Urinary bladder (tissue), 4 donors: Measurements from ENCODE around the gene NPAS2. TPM values are rescaled to one million over a fixed set of nuclear protein-coding genes. Genes with fewer than 3 reads are reported as not detected.
A peak's percentile ranks its signal among the peaks of the same experiment; 100 is the strongest.

Experiments
- DNase-seq: peaks from one replicate; pipeline ENCODE4 v3.0.0-alpha.2; 2015; ENCODE audit errors: extremely low spot score
- H3K27ac ChIP-seq: one replicate; pipeline ENCODE4 v1.5.1; 2013; ENCODE audit warnings: low read depth, mild to moderate bottlenecking, moderate library complexity
- H3K36me3 ChIP-seq: one replicate; pipeline ENCODE4 v1.6.1; 2013; ENCODE audit warnings: mild to moderate bottlenecking, moderate library complexity; ENCODE audit not compliant: insufficient read depth
- H3K4me1 ChIP-seq: one replicate; pipeline ENCODE4 v1.6.1; 2013; ENCODE audit warnings: mild to moderate bottlenecking, moderate library complexity; ENCODE audit not compliant: insufficient read depth
- H3K4me3 ChIP-seq: one replicate; pipeline ENCODE4 v1.5.1; 2013; ENCODE audit warnings: low read depth, low read length
- WGBS: extraction: QIAGEN DNeasy Blood & Tissue Kit; methylation state at CpG from one replicate; pipeline ENCODE4 v1.1.7; 2013; 5-methylcytosine and 5-hydroxymethylcytosine counted together
- polyA plus RNA-seq: library from polyadenylated mRNA; stranded (reverse); fragments of 200-250 nt; gene quantifications from one replicate; pipeline ENCODE4 v1.2.3, GENCODE V29; 2013
- total RNA-seq: library from RNA; depleted of rRNA; stranded (reverse); fragments of >200 nt; gene quantifications from one replicate; pipeline ENCODE4 v1.2.3, GENCODE V29; 2014
- donor health status: healthy with polysubstance abuse.
- donor health status: healthy.

NPAS2 gene
- total and polyA plus RNA-seq, 2 donors = 11.8 to 35.0 TPM

DNA sequence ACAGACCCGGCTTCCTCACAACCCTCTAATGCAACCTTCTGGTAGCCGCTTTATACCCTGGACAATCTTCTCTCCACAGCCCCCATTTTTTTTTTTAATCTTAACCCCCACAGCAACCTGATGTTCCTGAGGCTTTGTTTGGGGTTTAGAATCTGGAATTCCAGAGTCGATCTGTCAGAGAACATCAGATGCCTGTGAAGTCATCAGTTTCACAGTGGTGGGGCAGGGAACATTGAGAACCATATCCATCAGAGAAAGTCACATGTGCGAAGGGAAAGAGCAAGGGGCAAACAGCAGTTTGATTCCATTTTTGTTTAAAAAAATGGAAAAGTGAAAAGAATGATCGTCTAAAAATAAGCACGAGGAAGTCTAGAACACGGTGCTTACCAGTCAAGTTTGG lies 20.6 kb downstream of the NPAS2 start:
- no peak overlapping the region for H3K27ac ChIP-seq
- WGBS = 73% methylated on average over 7 of the region's 7 CpGs
- H3K4me1 ChIP-seq = no peaks in the 10 kb centered on the region
- H3K36me3 ChIP-seq = no peaks in the 10 kb centered on the region
- DNase-seq = no peak
- no peak overlapping the region for H3K4me3 ChIP-seq

DNA sequence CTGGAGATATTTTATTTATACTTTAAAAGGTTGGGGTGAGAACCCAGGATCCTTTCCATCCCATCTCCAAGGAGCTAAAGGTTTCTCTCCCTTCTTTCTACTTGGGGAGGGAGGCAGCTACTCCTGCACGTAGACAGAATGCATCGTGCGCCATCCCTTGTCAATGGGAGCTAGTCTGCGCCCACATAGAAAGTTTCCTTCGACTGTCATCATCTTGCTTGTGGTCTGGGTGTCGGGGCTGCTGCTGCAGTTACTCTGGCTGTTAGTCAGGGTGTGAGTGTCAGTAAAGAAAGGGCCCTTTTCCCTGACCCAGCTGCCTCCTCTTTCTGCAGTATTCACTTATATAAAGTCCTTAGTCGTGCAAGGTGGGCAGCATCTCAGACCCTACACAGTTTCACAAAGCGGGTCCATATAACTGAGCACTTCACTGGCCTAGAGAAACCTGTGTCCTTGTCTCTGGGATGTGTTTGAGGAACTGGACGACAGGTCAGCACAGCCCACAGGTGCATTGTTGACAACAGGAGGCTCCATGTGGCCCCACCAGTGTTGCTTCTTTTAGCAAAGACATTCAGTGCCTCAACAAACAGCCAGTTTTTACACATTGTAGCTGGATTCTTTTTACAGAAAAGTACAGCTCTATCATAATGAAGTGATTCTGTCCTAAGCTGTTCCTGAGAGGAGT lies 22.4 kb downstream of the NPAS2 start:
- H3K27ac ChIP-seq = no peak overlapping the region
- no peaks in the 10 kb centered on the region for H3K4me1 ChIP-seq
- H3K36me3 ChIP-seq = no peaks in the 10 kb centered on the region
- H3K4me3 ChIP-seq = no peak overlapping the region
- no peak for DNase-seq
- 93% methylated on average over 9 of the region's 9 CpGs for WGBS

DNA sequence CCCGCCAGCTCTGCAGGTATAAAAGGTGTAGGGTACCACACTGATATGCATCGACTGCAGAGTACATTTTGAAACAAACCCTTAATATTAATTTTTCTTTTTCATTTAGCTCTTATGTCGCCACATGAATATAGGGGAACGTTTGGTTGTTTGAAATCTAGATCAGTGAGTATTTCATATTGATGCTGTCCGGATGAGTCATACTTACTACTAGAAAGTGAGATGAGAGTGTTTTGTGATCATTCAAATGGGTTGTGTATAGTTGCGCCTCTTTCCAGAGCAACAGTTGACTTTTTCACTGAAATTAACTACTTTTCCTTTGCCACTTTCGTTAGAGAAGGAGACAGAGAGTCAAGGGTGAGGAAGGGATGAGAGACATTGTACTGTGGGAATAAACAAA lies 24.6 kb downstream of the NPAS2 start:
- DNase-seq = no peak
- Histone ChIP-seq H3K27ac (no peak overlapping the region), H3K4me3 (no peak overlapping the region), H3K4me1 (no peaks in the 10 kb centered on the region), H3K36me3 (no peaks in the 10 kb centered on the region)
- 92% methylated on average over 7 of the region's 7 CpGs for WGBS

DNA sequence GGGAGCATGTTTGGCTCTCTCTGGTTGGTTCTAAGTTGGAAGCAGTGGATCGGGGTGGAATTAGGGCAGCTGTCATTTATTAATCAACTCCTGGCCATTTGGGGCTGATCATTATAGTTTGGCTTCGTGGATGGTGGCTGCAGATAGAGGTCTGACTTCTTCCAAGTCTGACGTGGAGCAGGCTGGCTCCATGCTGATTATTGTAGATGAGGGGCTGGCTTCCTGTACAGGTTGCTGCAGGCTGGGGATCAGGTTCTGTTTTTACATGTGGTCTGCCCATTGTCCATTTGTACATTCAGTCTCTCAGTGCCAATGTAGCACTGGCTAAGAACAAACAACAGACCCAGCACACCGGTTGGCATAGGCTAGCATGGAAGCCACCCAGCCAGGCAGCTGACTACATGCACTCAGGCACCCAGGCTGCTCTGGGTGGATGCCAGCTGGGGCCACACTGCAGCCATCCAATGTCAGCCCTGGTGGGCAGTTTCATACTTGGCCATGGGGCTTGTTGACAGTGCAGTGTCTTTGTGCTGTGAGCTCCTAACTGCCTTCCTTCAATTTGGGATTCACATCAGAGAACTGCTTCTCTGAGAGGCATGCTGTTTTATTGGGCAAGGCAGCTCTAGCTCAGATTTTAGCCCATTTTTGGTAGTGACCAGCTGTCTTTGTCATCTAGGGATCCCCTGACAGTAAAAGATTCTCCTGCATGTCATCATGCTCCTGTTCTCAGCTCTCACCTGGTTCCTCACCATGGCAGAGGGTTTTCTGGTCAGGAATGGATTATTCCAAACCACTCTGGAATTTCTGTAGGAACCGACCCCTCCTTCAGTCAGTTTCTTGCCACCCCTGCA lies 25.4 kb downstream of the NPAS2 start:
- Histone ChIP-seq H3K4me3 (no peak overlapping the region), H3K36me3 (no peaks in the 10 kb centered on the region), H3K27ac (no peak overlapping the region), H3K4me1 (no peaks in the 10 kb centered on the region)
- DNase-seq = no peak
- 90% methylated on average over 5 of the region's 5 CpGs for WGBS

DNA sequence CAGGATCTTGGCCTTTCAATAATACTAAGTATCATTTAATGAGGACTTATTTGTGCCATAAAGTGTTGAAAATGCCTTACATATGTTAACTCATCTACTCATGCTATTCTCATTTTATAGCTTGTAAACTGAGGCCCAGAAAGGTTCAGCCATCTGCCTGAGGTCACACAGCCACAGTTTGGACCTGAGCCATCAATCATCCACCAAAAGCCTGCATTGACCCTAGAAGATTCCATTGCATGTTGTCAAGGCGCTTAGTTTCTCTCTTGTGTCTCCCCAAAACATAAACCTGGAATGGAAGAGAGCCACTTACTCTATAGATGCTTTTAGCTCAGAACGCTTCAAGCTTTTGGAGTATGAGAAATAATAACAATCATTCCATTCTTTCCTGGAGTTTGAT lies 26.8 kb downstream of the NPAS2 start:
- DNase-seq = no peak
- WGBS = 90% methylated on average over 2 of the region's 2 CpGs
- Histone ChIP-seq H3K36me3 (no peaks in the 10 kb centered on the region), H3K27ac (no peak overlapping the region), H3K4me3 (no peak overlapping the region), H3K4me1 (no peaks in the 10 kb centered on the region)

DNA sequence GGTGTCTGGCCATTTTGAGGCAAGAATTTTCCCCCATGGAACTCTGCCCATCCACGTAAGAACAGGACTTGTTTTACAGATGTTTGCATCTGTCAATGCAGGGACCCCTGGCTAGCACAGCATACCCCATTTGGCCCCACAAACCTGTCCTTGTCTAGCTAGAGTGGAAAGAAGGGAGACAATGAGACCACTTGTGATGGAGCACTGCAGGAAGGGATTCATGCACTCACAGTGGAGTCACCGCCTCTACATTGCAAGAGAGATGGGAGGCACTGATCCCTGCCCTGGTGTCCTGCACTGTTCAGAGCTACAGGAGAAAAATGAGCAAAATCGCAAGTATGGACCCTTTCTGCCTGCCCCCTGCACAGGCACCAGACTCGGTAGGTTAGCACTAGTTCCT lies 32.5 kb downstream of the NPAS2 start:
- WGBS = 91% methylated on average over 4 of the region's 4 CpGs
- no peaks in the 10 kb centered on the region for H3K4me1 ChIP-seq
- H3K36me3 ChIP-seq = no peaks in the 10 kb centered on the region
- no peak overlapping the region for H3K27ac ChIP-seq
- DNase-seq = no peak
- H3K4me3 ChIP-seq = no peak overlapping the region

DNA sequence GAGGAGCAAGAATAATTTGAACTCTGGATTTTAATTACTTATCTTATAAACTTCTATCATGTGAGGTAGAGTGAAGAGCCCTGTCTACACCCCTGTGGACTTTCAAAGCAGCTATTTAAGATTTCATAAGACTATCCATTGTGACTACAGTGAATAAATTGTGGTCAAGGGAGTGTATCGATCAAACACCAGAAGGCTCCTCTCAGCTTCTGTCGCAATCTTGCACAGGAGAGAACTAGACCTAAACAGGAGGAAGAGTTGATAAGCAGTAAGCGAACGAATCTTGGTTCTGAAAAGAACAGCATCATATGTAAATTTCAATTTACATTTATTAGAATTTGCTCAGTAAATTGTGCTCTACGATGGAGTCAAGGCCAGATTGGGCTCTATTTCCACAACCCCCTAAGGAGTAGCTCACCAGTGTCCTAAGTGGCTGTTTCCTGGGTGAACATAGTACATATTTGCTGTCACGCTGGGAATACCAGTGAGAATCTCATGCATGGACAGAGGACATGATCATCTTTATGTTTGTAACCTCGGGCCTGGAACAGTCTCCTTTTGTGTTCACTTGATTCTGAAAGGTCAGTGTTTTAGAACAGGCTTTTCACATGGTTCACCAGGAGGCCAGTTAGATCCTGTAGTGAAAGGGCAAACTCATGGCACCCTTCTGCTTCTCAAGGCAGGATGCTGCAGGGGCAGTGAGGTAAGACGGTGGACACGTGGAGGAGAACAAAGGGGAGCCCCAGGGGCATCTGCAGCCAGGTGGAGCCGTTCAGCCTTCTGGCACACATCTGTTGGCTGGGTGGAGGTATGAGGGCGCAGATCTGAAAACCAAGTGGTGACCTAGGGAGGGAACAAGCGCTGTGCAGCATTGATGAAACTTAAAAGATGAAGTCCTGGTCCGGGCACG lies 33.3 kb downstream of the NPAS2 start:
- Histone ChIP-seq H3K4me1 (no peaks in the 10 kb centered on the region), H3K4me3 (no peak overlapping the region), H3K36me3 (no peaks in the 10 kb centered on the region), H3K27ac (no peak overlapping the region)
- 86% methylated on average over 14 of the region's 14 CpGs for WGBS
- no peak for DNase-seq

DNA sequence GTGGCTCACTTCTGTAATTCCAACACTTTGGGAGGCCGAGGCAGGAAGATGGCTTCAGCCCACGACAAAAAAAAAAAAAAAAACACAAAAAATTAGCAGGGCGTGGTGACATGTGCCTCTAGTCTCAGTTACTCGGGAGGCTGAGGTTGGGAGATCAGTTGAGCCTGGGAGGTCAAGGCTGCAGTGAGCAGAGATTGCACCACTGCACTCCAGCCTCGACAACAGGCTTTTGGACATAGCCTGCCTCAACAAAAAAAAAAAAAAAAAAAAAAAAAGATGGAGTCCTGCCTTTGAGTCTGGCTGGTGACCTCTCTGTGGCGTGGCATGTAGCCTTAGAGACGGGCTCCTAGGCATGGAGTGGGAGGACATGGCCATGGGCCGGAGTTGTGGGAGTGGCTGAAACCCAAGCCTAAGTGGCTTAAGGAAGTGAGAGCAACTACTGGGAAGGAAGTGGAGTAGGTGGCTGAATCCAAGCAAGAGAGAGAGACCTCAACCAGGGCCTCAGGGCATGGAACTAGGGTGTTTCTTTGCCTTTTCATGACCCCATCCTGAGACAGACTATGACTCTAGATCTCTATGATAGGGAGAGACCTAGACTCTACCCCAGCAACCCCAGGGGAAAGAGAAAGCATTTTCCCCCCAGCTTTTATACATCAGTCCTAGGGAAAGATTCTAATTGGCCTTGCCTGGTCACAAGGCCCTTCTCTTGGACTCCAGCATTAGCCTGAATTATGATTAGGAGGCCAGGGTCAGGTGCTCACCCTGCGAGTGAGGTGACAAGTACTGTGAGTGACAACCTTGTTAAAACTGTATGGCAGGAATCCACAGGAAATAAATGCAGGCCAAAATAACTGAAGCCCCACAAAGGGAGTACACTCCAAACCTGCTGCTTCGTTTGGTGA lies 34.2 kb downstream of the NPAS2 start:
- H3K27ac ChIP-seq = no peak overlapping the region
- no peak overlapping the region for H3K4me3 ChIP-seq

DNA sequence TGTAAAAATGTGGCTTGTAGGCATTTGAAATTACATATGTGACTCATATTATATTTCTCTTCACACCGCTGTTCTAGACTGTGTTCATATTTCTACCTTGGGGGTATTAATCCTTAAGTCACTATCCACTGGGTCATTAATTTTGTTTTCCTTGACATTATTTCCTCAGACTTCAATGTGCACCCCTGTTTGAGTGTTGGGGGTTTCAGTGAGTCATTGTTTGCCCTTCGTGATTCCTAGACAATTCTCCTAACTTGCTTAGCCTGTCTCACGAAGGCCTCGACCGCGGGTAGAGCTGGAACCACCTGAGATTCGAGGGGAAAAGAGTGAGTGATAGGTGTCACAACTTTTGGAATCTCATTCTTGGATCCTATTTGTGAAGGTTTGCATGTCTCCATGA lies 35.1 kb downstream of the NPAS2 start:
- H3K4me3 ChIP-seq = no peak overlapping the region

More for the DNA sequence above, 34.2 kb downstream of the NPAS2 start:
- DNase-seq = no peak
- Histone ChIP-seq H3K4me1 (no peaks in the 10 kb centered on the region), H3K36me3 (no peaks in the 10 kb centered on the region)
- 90% methylated on average over 10 of the region's 10 CpGs for WGBS

DNA sequence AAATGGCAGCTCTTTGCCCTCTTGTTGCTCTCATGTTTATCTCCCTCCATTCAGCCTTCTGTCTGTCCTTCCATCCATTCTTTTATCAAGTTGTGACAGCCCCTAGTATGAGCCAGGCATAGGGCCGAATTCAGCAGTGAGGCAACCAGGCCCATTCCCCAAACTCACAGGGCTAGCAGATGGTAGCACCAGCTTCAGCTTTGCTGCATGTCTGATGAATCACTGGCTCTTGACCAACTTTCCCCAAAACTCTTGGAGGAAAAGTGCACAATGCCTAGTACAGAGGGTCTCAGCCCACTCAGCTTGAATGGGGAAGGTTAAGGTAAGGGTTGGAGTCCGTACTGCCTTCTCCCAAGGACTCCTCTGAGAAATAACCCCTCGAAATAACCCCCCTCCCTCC lies 35.7 kb downstream of the NPAS2 start:
- Histone ChIP-seq H3K36me3 (no peaks in the 10 kb centered on the region), H3K4me3 (no peak overlapping the region), H3K4me1 (no peaks in the 10 kb centered on the region), H3K27ac (no peak overlapping the region)
- 96% methylated on average over 3 of the region's 3 CpGs for WGBS
- no peak for DNase-seq

More for the DNA sequence above, 35.1 kb downstream of the NPAS2 start:
- H3K27ac ChIP-seq = no peak overlapping the region
- 94% methylated on average over 7 of the region's 7 CpGs for WGBS
- no peaks in the 10 kb centered on the region for H3K36me3 ChIP-seq
- no peak for DNase-seq
- no peaks in the 10 kb centered on the region for H3K4me1 ChIP-seq

DNA sequence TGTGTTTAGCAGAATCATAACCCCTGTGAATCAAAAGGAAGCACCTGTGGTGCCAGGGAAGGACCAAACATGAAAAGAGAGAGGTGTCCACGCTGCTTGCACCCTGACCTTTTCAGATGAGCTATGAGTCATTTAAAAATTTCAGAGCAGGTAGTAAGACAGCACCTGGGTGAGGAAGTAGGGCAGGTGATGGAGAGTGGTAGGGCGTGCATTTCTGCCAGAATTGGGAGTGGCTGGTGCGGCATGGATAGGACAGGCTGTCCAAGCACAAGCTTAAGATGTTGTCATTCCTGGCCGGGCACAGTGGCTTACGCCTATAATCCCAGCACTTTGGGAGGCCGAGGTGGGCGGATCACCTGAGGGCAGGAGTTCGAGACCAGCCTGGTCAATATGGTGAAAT lies 36.8 kb downstream of the NPAS2 start:
- WGBS = 85% methylated on average over 8 of the region's 8 CpGs
- H3K36me3 ChIP-seq = no peaks in the 10 kb centered on the region
- H3K27ac ChIP-seq = no peak overlapping the region
- H3K4me3 ChIP-seq = no peak overlapping the region
- H3K4me1 ChIP-seq = no peaks in the 10 kb centered on the region
- DNase-seq = no peak

DNA sequence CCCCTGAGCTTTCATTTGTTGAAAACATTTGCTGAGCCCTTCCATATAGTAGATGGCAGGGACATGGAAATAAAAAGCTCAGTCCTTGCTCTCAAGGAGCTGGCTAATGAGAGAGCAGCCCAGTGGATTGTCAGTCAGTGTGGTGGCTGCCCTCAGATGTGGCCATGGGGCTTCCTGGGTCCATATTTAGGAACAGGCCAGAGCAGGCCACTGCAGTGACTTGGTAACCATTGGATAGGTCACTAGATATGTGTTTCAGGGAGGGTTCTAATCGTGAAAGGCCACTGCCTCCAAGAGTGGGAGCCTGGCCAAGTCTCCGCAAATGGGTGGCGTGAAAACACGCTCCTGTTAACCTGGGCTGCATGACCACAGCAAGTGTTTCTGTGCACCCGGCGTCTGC lies 37.4 kb downstream of the NPAS2 start:
- 69% methylated on average over 6 of the region's 6 CpGs for WGBS
- Histone ChIP-seq H3K36me3 (no peaks in the 10 kb centered on the region), H3K27ac (no peak overlapping the region), H3K4me1 (no peaks in the 10 kb centered on the region), H3K4me3 (no peak overlapping the region)
- no peak for DNase-seq

DNA sequence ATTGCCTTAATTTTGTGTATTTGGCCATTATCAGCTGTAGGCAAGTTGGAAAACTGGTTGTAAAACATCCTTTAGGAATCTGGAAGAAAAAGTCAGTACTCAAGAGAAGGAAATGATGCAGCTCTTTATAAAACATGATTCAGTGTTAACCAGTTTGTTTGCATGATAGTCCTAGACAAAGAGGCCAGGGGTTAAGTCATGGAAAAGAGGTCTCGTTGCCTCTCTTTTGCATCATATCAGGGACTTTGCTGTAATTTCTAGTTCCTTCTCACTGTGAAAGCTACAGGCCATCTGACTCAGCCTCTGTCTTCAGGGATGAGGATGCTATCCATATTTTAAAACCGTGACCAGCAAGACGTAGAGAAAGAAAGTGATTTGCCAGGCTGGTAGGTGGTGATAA lies 38.0 kb downstream of the NPAS2 start:
- H3K27ac ChIP-seq = peak overlapping the region; percentile 24
- H3K4me1 ChIP-seq = no peaks in the 10 kb centered on the region
- WGBS = 75% methylated on average over 3 of the region's 3 CpGs
- no peak for DNase-seq
- H3K4me3 ChIP-seq = no peak overlapping the region
- no peaks in the 10 kb centered on the region for H3K36me3 ChIP-seq
